ENCODE data around the gene IL1RAPL2.

The IL1RAPL2 gene

DNA sequence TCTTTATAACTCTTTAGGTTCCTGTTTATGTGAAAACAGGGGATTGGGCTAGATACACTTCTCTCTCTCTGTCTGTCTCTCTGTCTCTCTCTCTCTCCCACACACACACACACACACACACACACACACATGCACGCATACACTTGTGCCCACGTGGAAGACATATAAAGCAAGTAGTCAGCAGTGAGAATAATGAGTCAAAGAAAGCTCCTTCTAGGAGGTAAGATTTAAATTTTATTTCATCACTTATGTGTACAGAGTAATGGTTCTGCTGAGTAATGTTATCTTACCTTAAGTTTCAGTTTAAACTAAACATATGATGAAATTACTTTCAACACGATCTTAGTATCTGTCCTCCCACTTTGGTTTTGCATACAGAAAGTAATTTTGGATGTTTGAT is 897.5 kb downstream of the IL1RAPL2 start:
- TF ChIP-seq EGR1 (IDR thresholded peaks at IDR 0.05): no peak
- no peak for TF ChIP-seq YY1 (IDR thresholded peaks at IDR 0.05; ENCODE audit: low read depth)

- no peak for TF ChIP-seq CEBPB (IDR thresholded peaks at IDR 0.05)
- TF ChIP-seq, protein P1, sequence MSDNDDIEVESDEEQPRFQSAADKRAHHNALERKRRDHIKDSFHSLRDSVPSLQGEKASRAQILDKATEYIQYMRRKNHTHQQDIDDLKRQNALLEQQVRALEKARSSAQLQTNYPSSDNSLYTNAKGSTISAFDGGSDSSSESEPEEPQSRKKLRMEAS (IDR thresholded peaks at IDR 0.05): no peak
Measured at GRCh38 chrX:105464618-105465017, 898.6 kb downstream of the IL1RAPL2 start.

DNA sequence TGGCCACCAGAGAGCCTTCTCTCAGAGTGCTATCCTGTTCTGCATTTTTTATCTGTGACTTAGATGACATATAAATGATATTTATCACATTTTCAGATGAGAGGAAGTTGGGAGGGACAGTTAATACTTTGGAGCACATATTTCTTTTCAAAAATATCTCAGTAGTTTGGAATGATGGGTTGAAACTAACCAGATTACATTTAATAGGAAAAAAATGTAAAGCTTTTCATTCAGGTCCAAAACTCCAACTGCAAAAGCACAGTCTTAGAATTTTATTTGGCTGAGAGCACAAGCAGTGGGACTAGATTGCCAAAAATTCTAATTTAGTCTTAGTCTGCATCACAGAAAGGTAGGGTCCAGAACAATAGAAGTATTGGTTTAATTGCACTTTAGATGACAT is 902.7 kb downstream of the IL1RAPL2 start:
- no peak for TF ChIP-seq FOXM1 (IDR thresholded peaks at IDR 0.05; ENCODE audit: borderline replicate concordance, low read depth)

DNA sequence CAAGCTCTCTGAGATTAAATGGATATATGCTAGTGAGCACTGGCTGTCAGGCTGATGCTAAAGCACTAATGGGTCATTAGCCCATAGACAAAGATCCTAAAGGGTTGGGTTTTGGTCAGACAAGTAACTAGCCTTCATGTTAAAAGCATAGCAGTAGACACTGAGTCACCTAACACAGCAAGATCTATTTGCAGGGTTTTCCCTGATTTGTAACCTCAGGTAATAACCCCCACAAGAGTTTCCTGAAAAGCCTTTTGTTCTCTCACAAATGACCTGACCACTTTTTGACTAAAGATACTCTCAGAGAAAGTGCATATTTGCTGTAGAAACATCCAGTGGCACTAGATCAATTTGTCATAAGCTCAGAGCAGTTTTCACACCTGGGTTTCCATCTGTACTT is 905.6 kb downstream of the IL1RAPL2 start:
- no peak for TF ChIP-seq RAD21 (IDR thresholded peaks at IDR 0.05; ENCODE audit: low read depth)
- no peak for TF ChIP-seq TAF1 (IDR thresholded peaks at IDR 0.05; ENCODE audit: low read depth)
- no peak for TF ChIP-seq CEBPB (IDR thresholded peaks at IDR 0.05)
- TF ChIP-seq YY1 (IDR thresholded peaks at IDR 0.05; ENCODE audit: low read depth): no peak
- no peak for TF ChIP-seq TEAD4 (IDR thresholded peaks at IDR 0.05)
- TF ChIP-seq TCF12 (IDR thresholded peaks at IDR 0.05; ENCODE audit: low read depth): no peak
- TF ChIP-seq EP300 (IDR thresholded peaks at IDR 0.05; ENCODE audit: borderline replicate concordance): no peak
- no peak for TF ChIP-seq NFIC (IDR thresholded peaks at IDR 0.05)
- no peak for TF ChIP-seq CREB1 (IDR thresholded peaks at IDR 0.05; ENCODE audit: low read depth)

DNA sequence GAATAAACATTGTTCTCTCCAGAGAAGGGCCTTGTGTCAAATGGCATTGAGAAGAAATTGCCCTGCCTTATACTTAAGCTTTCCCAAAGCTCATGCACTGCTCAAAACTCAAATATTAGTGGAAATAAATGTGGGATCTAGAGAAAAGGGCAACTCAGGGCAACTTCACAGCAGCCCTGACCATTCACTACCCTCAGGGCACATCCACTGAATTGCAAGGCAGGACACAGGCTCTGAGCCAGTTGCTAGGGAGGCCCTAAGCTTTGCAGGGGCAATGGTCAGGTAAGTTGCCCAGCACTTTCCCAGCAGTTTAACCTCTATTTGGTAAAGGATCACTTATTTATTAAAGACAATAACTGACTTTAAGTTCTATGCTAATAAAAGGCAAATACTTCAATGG is 909.8 kb downstream of the IL1RAPL2 start:
- TF ChIP-seq TEAD4 (IDR thresholded peaks at IDR 0.05): no peak
- TF ChIP-seq REST (IDR thresholded peaks at IDR 0.05; ENCODE audit: low read depth): no peak
- TF ChIP-seq ZBTB7A (IDR thresholded peaks at IDR 0.05; ENCODE audit: low read depth): no peak
- no peak for TF ChIP-seq FOXM1 (IDR thresholded peaks at IDR 0.05; ENCODE audit: borderline replicate concordance, low read depth)
- TF ChIP-seq, protein P1 (IDR thresholded peaks at IDR 0.05): no peak
- TF ChIP-seq CREB1 (IDR thresholded peaks at IDR 0.05; ENCODE audit: low read depth): no peak
- TF ChIP-seq NFIC (IDR thresholded peaks at IDR 0.05): no peak
- TF ChIP-seq, protein P2, sequence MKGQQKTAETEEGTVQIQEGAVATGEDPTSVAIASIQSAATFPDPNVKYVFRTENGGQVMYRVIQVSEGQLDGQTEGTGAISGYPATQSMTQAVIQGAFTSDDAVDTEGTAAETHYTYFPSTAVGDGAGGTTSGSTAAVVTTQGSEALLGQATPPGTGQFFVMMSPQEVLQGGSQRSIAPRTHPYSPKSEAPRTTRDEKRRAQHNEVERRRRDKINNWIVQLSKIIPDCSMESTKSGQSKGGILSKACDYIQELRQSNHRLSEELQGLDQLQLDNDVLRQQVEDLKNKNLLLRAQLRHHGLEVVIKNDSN (IDR thresholded peaks at IDR 0.05): no peak
- no peak for TF ChIP-seq YY1 (IDR thresholded peaks at IDR 0.05; ENCODE audit: low read depth)
- no peak for TF ChIP-seq TAF1 (IDR thresholded peaks at IDR 0.05; ENCODE audit: low read depth)
- TF ChIP-seq RAD21 (IDR thresholded peaks at IDR 0.05; ENCODE audit: low read depth): no peak
- no peak for TF ChIP-seq CEBPB (IDR thresholded peaks at IDR 0.05)
- TF ChIP-seq TCF12 (IDR thresholded peaks at IDR 0.05; ENCODE audit: low read depth): no peak

DNA sequence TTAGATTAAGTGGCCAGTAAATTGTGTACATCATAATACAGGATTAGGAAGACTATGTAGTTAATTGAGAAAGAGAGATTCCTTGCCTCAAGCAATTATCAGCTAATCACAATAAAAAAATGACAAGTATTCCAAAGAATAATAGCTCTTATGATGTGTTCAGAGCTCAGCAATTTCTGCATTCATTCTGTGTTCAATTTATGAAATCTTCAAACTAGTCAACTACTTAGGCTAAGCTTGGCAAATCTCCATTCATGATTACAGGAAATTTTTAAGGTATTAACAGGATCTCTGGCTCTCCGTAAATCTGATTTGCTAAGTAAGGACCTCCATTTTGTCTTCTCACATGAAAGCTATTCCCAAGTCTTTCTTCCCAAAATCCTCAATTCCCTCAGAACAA is 911.4 kb downstream of the IL1RAPL2 start:
- TF ChIP-seq EP300 (IDR thresholded peaks at IDR 0.05; ENCODE audit: borderline replicate concordance) (no peak), TAF1 (IDR thresholded peaks at IDR 0.05; ENCODE audit: low read depth) (no peak), EGR1 (IDR thresholded peaks at IDR 0.05) (no peak), CEBPB (IDR thresholded peaks at IDR 0.05) (no peak), ZBTB7A (IDR thresholded peaks at IDR 0.05; ENCODE audit: low read depth) (no peak), REST (IDR thresholded peaks at IDR 0.05; ENCODE audit: low read depth) (no peak)
- TF ChIP-seq, protein P1 (IDR thresholded peaks at IDR 0.05): no peak

DNA sequence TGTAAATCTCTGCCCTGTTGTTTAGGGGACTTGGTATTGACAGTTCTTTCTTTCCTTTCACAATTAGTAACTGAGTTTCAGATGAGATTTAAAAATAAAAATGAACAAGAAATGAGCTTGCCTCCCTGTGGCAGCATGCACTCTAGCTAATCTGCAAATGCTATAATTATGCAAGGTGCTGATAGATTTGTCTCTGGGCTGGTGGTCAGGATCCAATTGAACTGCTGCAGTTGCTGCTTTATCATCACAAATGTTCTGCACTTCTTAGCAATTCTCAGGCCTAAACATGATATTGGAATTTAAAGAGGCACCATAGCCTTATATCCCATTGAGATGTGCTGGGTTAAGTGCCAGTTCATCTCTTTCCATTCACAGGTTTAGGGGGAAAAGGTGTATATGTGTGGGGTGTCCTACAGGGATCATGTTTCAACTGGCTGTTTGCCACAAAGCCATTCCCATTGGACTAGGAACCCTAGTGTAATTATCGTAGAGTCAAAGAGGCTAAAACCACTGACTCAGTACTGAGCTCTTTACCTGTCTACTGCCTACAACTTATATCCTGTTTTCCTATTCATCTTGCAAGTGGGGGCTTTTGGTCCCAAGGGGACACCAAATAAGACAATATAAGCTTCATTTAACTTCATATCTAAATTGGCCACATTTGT is 914.8 kb downstream of the IL1RAPL2 start:
- no peak for TF ChIP-seq CREB1 (IDR thresholded peaks at IDR 0.05; ENCODE audit: low read depth)
- TF ChIP-seq REST (IDR thresholded peaks at IDR 0.05; ENCODE audit: low read depth): no peak
- TF ChIP-seq TEAD4 (IDR thresholded peaks at IDR 0.05): no peak
- TF ChIP-seq CEBPB (IDR thresholded peaks at IDR 0.05): no peak
- TF ChIP-seq, protein P2 (IDR thresholded peaks at IDR 0.05): no peak
- TF ChIP-seq TCF12 (IDR thresholded peaks at IDR 0.05; ENCODE audit: low read depth): no peak
- no peak for TF ChIP-seq EGR1 (IDR thresholded peaks at IDR 0.05)
- no peak for TF ChIP-seq FOXM1 (IDR thresholded peaks at IDR 0.05; ENCODE audit: borderline replicate concordance, low read depth)
- no peak for TF ChIP-seq YY1 (IDR thresholded peaks at IDR 0.05; ENCODE audit: low read depth)
- TF ChIP-seq NFIC (IDR thresholded peaks at IDR 0.05): no peak
- no peak for TF ChIP-seq TAF1 (IDR thresholded peaks at IDR 0.05; ENCODE audit: low read depth)
- no peak for TF ChIP-seq ZBTB7A (IDR thresholded peaks at IDR 0.05; ENCODE audit: low read depth)
- TF ChIP-seq EP300 (IDR thresholded peaks at IDR 0.05; ENCODE audit: borderline replicate concordance): no peak
- TF ChIP-seq RAD21 (IDR thresholded peaks at IDR 0.05; ENCODE audit: low read depth): no peak
- TF ChIP-seq, protein P1 (IDR thresholded peaks at IDR 0.05): no peak
